Liver (tissue), 9 donors: ENCODE data around the gene BLACAT1. TPM values are rescaled to one million over a fixed set of nuclear protein-coding genes. Genes with fewer than 3 reads are reported as not detected.

Source experiments
- DNase-seq: peaks from one replicate; pipeline ENCODE4 v3.0.0-alpha.2; 2017; ENCODE audit warnings: low spot score
- H3K27ac ChIP-seq, 2 donors: one replicate each; pipeline ENCODE4 v1.7.0; 2013; ENCODE audit warnings: inconsistent platforms in 2 of 2, low read length in 2 of 2, control low read depth in 1 of 2, low read depth in 1 of 2, mild to moderate bottlenecking in 1 of 2
- H3K27me3 ChIP-seq, 4 donors: one replicate each; pipeline versions ENCODE4 v1.6.1 to v1.7.0; 2013; ENCODE audit warnings: low read length in 3 of 4, inconsistent platforms in 1 of 4, mild to moderate bottlenecking in 1 of 4, moderate library complexity in 1 of 4; ENCODE audit not compliant: control insufficient read depth in 4 of 4, insufficient read depth in 4 of 4
- H3K36me3 ChIP-seq, 4 donors: one replicate each; pipeline versions ENCODE4 v1.6.1 to v1.7.0; 2013; ENCODE audit warnings: low read length in 3 of 4, mild to moderate bottlenecking in 3 of 4, low read depth in 1 of 4, moderate library complexity in 1 of 4; ENCODE audit not compliant: control insufficient read depth in 4 of 4, insufficient read depth in 3 of 4
- H3K4me1 ChIP-seq, 4 donors: one replicate each; pipeline versions ENCODE4 v1.6.1 to v1.7.0; 2013; ENCODE audit warnings: low read length in 3 of 4, mild to moderate bottlenecking in 3 of 4, moderate library complexity in 1 of 4; ENCODE audit not compliant: control insufficient read depth in 4 of 4, insufficient read depth in 4 of 4
- H3K4me3 ChIP-seq, 3 donors: one replicate each; pipeline versions ENCODE4 v1.6.1 to v1.7.0; 2013; ENCODE audit warnings: low read length in 3 of 3, control low read depth in 1 of 3, low read depth in 1 of 3, mild to moderate bottlenecking in 1 of 3
- H3K9ac ChIP-seq, 2 donors: one replicate each; pipeline ENCODE4 v1.7.0; 2013; ENCODE audit warnings: low read length in 2 of 2, mild to moderate bottlenecking in 2 of 2, moderate library complexity in 2 of 2, control low read depth in 1 of 2, low read depth in 1 of 2
- H3K9me3 ChIP-seq, 4 donors: one replicate each; pipeline versions ENCODE4 v1.6.1 to v1.7.0; 2013; ENCODE audit warnings: low read length in 3 of 4; ENCODE audit not compliant: control insufficient read depth in 4 of 4
- FOXA1 ChIP-seq: IDR thresholded peaks from 2 replicates; pipeline ENCODE4 v1.6.1; 2016; ENCODE audit warnings: antibody characterized with exemption
- FOXA2 ChIP-seq: IDR thresholded peaks from 2 replicates; pipeline ENCODE4 v1.6.1; 2016; ENCODE audit warnings: antibody characterized with exemption
- GABPA ChIP-seq, 2 donors: IDR thresholded peaks in 1 of 2; conservative IDR thresholded peaks in 1 of 2; 2 replicates each; pipeline ENCODE4 v1.6.1; 2016; ENCODE audit warnings: antibody characterized with exemption in 2 of 2, mild to moderate bottlenecking in 1 of 2, moderate library complexity in 1 of 2
- HNF4A ChIP-seq, 2 donors: conservative IDR thresholded peaks; 2 replicates each; pipeline ENCODE4 v1.6.1; 2016; ENCODE audit warnings: antibody characterized with exemption in 2 of 2, mild to moderate bottlenecking in 2 of 2
- HNF4G ChIP-seq: IDR thresholded peaks from 2 replicates; pipeline ENCODE4 v1.6.1; 2016; ENCODE audit warnings: antibody characterized with exemption
- JUND ChIP-seq, 2 donors: IDR thresholded peaks; 2 replicates each; pipeline ENCODE4 v1.6.1; 2016; ENCODE audit warnings: antibody characterized with exemption in 2 of 2
- RAD21 ChIP-seq, 2 donors: IDR thresholded peaks; 2 replicates each; pipeline ENCODE4 v1.6.1; 2016; ENCODE audit warnings: antibody characterized with exemption in 2 of 2, mild to moderate bottlenecking in 2 of 2
- RXRA ChIP-seq, 2 donors: IDR thresholded peaks; 2 replicates each; pipeline ENCODE4 v1.6.1; 2017 to 2018; ENCODE audit warnings: antibody characterized with exemption in 2 of 2, mild to moderate bottlenecking in 1 of 2
- SP1 ChIP-seq: IDR thresholded peaks from 2 replicates; pipeline ENCODE4 v1.6.1; 2018; ENCODE audit warnings: antibody characterized with exemption, mild to moderate bottlenecking
- TAF1 ChIP-seq: conservative IDR thresholded peaks from 2 replicates; pipeline ENCODE4 v1.6.1; 2016; ENCODE audit warnings: antibody characterized with exemption, mild to moderate bottlenecking
- YY1 ChIP-seq: IDR thresholded peaks from 2 replicates; pipeline ENCODE4 v1.6.1; 2016; ENCODE audit warnings: antibody characterized with exemption, mild to moderate bottlenecking
- WGBS: extraction: QIAGEN DNeasy Blood & Tissue Kit; methylation state at CpG from one replicate; pipeline ENCODE4 v1.1.7; 2013; 5-methylcytosine and 5-hydroxymethylcytosine counted together
- polyA plus RNA-seq, 2 donors: library from polyadenylated mRNA; stranded (reverse) in 1 of 2; unstranded in 1 of 2; fragments of 200-250 nt in 1 of 2; fragments of >200 nt in 1 of 2; fragmentation: Nextera tagmentation in 1 of 2; extraction: Ambion mirVana in 1 of 2; gene quantifications; one replicate each; pipeline versions ENCODE4 v1.2.1 to v1.2.3, GENCODE V29; 2013 to 2015
- total RNA-seq, 2 donors: library from RNA; depleted of rRNA; stranded (reverse); fragments of >200 nt; gene quantifications; one replicate each; pipeline ENCODE4 v1.2.3, GENCODE V29; 2014
- TF ChIP-seq, protein P1 (sequence below): IDR thresholded peaks from 2 replicates; pipeline ENCODE4 v1.6.1; 2016; ENCODE audit warnings: antibody characterized with exemption
- TF ChIP-seq, protein P2 (sequence below): IDR thresholded peaks from 2 replicates; pipeline ENCODE4 v1.6.1; 2016; ENCODE audit warnings: antibody characterized with exemption, mild to moderate bottlenecking
- TF ChIP-seq, protein P3 (sequence below): IDR thresholded peaks from 2 replicates; pipeline ENCODE4 v1.6.1; 2016; ENCODE audit warnings: antibody characterized with exemption
- TF ChIP-seq, protein P4 (sequence below): IDR thresholded peaks from 2 replicates; pipeline ENCODE4 v1.6.1; 2016; ENCODE audit warnings: antibody characterized with exemption
- donor health status: healthy.
- donor health status: healthy.
- donor health status: healthy.
- donor health status: healthy.
- donor health status: healthy.

BLACAT1 gene
- total and polyA plus RNA-seq, 4 donors = not detected

DNA sequence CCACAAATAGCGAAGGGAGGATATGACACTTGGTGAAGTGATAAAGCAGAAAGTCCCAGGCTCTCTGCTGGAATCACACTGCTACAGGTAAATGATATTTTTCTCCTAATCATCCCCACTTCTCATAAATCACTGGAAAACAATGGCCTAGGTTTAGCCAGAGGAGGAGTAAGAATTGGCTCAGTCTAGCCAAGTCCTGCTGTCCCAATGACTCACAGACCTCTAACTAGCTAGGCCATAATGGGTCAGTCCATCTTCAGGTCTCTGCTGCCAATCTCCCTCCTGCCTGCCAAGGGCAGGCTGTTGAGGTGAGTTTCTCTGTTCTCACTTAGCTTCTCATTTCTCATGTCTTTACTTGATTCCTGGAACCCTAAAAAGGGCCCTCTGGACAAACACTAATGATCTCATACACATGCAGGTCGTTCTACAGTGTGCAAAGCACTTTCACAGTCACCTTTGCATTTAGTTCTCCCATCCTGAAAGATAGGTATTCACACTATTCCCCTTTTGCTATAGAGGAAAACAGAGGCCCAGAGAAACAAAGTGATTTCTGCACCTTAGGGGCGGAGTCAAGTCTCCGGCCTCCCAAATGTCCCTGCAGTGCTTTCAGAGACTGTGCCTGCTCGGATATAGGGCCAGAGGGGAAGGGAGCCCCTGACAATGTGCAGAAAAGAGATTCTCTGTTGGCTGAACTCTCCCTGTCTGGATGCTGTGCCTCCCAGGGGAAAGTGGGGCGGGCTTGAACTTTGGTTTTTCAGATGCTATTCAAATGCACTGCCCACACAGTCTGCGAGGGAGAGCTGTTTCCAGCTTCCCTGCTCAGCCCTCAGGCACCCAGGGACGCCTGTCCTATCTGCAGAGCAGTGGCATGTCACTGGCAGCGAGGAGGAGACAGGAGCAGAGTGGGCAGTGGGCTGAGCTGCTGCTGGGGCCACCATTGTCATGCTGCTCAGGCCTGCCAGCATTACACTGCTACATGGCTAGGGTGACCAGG, 44.7 kb upstream of the BLACAT1 start:
- 77% methylated on average over 9 of the region's 9 CpGs for WGBS
- TF ChIP-seq, protein P1, sequence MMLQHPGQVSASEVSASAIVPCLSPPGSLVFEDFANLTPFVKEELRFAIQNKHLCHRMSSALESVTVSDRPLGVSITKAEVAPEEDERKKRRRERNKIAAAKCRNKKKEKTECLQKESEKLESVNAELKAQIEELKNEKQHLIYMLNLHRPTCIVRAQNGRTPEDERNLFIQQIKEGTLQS = no peak
- no peak for TF ChIP-seq RAD21 (IDR thresholded peaks at IDR 0.05)
- TF ChIP-seq FOXA2 = no peak
- no peak for TF ChIP-seq HNF4G
- TF ChIP-seq YY1 = no peak
- no peak for TF ChIP-seq SP1
- no peak for TF ChIP-seq JUND (IDR thresholded peaks at IDR 0.05)
- TF ChIP-seq, protein P2, sequence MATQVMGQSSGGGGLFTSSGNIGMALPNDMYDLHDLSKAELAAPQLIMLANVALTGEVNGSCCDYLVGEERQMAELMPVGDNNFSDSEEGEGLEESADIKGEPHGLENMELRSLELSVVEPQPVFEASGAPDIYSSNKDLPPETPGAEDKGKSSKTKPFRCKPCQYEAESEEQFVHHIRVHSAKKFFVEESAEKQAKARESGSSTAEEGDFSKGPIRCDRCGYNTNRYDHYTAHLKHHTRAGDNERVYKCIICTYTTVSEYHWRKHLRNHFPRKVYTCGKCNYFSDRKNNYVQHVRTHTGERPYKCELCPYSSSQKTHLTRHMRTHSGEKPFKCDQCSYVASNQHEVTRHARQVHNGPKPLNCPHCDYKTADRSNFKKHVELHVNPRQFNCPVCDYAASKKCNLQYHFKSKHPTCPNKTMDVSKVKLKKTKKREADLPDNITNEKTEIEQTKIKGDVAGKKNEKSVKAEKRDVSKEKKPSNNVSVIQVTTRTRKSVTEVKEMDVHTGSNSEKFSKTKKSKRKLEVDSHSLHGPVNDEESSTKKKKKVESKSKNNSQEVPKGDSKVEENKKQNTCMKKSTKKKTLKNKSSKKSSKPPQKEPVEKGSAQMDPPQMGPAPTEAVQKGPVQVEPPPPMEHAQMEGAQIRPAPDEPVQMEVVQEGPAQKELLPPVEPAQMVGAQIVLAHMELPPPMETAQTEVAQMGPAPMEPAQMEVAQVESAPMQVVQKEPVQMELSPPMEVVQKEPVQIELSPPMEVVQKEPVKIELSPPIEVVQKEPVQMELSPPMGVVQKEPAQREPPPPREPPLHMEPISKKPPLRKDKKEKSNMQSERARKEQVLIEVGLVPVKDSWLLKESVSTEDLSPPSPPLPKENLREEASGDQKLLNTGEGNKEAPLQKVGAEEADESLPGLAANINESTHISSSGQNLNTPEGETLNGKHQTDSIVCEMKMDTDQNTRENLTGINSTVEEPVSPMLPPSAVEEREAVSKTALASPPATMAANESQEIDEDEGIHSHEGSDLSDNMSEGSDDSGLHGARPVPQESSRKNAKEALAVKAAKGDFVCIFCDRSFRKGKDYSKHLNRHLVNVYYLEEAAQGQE = no peak
- TF ChIP-seq, protein P3, sequence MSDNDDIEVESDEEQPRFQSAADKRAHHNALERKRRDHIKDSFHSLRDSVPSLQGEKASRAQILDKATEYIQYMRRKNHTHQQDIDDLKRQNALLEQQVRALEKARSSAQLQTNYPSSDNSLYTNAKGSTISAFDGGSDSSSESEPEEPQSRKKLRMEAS = no peak
- TF ChIP-seq TAF1 = no peak
- TF ChIP-seq HNF4A (conservative IDR thresholded peaks at IDR 0.05) = no peak
- TF ChIP-seq RXRA (IDR thresholded peaks at IDR 0.05) = no peak
- TF ChIP-seq FOXA1 = no peak
- TF ChIP-seq GABPA (IDR thresholded peaks at IDR 0.05 in 1 of 2, conservative IDR thresholded peaks at IDR 0.05 in 1 of 2) = no peak

DNA sequence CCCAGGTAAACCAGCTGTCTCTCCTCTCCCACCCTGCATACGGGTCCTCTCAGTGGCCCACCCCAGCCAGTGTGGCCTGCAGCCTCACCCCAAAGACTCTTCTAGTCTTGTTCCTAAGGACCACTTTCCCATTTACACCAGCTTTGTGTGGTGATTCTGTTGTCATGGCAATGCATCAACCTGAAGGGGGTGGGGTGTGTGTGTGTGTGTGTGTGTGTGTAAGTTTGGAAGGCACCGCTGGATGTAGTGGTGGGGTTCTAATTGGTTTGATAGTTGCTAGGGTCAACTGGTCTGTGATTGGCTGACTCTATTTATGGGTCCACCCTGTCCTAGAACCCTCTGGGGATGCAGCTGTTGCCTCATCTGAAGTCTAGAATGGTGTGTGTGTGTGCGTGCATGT, 43.9 kb upstream of the BLACAT1 start:
- DNase-seq = no peak
- H3K4me3 ChIP-seq = no peak overlapping the region
- H3K4me1 ChIP-seq = peaks cover 0 to 6% (median 2%) of the 10 kb centered on the region in 4 donors
- H3K27me3 ChIP-seq = no peaks in the 10 kb centered on the region
- no peak overlapping the region for H3K27ac ChIP-seq
- TF ChIP-seq RXRA (IDR thresholded peaks at IDR 0.05) (no peak), HNF4A (conservative IDR thresholded peaks at IDR 0.05) (no peak), GABPA (IDR thresholded peaks at IDR 0.05 in 1 of 2, conservative IDR thresholded peaks at IDR 0.05 in 1 of 2) (no peak), HNF4G (no peak), TAF1 (no peak), FOXA1 (no peak)
- TF ChIP-seq, protein P4, sequence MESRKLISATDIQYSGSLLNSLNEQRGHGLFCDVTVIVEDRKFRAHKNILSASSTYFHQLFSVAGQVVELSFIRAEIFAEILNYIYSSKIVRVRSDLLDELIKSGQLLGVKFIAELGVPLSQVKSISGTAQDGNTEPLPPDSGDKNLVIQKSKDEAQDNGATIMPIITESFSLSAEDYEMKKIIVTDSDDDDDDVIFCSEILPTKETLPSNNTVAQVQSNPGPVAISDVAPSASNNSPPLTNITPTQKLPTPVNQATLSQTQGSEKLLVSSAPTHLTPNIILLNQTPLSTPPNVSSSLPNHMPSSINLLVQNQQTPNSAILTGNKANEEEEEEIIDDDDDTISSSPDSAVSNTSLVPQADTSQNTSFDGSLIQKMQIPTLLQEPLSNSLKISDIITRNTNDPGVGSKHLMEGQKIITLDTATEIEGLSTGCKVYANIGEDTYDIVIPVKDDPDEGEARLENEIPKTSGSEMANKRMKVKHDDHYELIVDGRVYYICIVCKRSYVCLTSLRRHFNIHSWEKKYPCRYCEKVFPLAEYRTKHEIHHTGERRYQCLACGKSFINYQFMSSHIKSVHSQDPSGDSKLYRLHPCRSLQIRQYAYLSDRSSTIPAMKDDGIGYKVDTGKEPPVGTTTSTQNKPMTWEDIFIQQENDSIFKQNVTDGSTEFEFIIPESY = no peak
- TF ChIP-seq, protein P2 = no peak
- TF ChIP-seq, protein P3 = no peak
- H3K36me3 ChIP-seq = no peaks in the 10 kb centered on the region
- WGBS = 63% methylated on average over 3 of the region's 3 CpGs
- H3K9ac ChIP-seq = no peak overlapping the region
- no peaks in the 10 kb centered on the region for H3K9me3 ChIP-seq

More for the DNA sequence above, 44.7 kb upstream of the BLACAT1 start:
- H3K36me3 ChIP-seq = no peaks in the 10 kb centered on the region
- H3K4me3 ChIP-seq = no peak overlapping the region
- H3K27me3 ChIP-seq = no peaks in the 10 kb centered on the region
- no peak overlapping the region for H3K27ac ChIP-seq
- no peak overlapping the region for H3K9ac ChIP-seq
- H3K4me1 ChIP-seq = peaks cover 0 to 14% (median 9%) of the 10 kb centered on the region in 4 donors
- no peaks in the 10 kb centered on the region for H3K9me3 ChIP-seq
- no peak for DNase-seq
